Measurements from ENCODE around the gene ENTPD8.
A peak's percentile ranks its signal among the peaks of the same experiment; 100 is the strongest.
"Not testable (repeated sequence)": the region's sequence is repeated elsewhere in the genome, so short reads cannot be mapped to it uniquely, and the experiment has no call there.

Gene ENTPD8

GRCh38 chr9:137390553-137391410 lies 50.4 kb downstream of the ENTPD8 start:
- DNase-seq = no peak

- no peak for DNase-seq
These were observed 51.8 kb downstream of the ENTPD8 start for GRCh38 chr9:137389428-137389746.

- DNase-seq = peak; percentile 70
These were observed 52.3 kb downstream of the ENTPD8 start for GRCh38 chr9:137388589-137389427.

- DNase-seq = no peak
These were observed 53.1 kb downstream of the ENTPD8 start for GRCh38 chr9:137387891-137388560.

GRCh38 chr9:137387114-137387890 lies 53.9 kb downstream of the ENTPD8 start:
- DNase-seq = peak; percentile 55

GRCh38 chr9:137386507-137387113 lies 54.5 kb downstream of the ENTPD8 start:
- DNase-seq = not testable (repeated sequence)

GRCh38 chr9:137385061-137385655 lies 56.0 kb downstream of the ENTPD8 start:
- DNase-seq = no peak
